GM18517 (cell line): ENCODE measurements around the gene EFCAB6.

Experiments
- ATAC-seq: cut with Tn5 transposase; IDR thresholded peaks from one replicate; pipeline ENCODE4 v1.9.1; 2021; ENCODE audit warnings: mild to moderate bottlenecking, moderate library complexity; ENCODE audit not compliant: unreplicated experiment

Gene EFCAB6

GRCh38 chr22:43488031-43488866 lies 323.9 kb downstream of the EFCAB6 start:
- ATAC-seq, result no peak

- no peak for ATAC-seq
These were observed 324.6 kb downstream of the EFCAB6 start for GRCh38 chr22:43487311-43488030.

DNA sequence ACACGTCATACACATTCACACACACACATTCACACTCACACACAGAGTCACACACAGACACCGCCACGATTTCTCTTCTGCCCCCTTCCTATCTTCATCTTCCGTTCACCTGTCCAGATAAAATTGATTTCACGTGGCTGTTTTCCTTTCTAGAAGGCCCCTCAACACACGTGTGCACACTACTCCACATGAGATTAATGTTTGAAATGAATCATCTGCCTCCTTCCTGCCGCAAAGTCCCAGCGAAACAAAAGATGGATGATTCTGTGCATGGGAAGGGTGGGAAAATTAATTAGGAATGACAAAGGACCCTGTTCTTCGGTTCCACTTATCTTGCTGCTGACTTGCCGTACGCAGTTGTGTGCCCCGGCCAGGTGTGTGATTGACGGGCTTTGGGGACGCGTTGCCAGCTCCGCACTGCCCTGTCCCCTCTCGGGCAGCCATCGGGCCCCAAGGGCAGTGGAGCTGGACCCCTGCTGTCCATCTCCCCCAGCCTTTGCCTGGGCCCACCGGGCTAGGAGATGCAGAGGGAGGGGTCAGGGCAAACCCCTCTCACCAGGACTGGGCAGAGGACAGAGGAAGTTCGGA lies 326.5 kb downstream of the EFCAB6 start:
- ATAC-seq, result no peak

DNA sequence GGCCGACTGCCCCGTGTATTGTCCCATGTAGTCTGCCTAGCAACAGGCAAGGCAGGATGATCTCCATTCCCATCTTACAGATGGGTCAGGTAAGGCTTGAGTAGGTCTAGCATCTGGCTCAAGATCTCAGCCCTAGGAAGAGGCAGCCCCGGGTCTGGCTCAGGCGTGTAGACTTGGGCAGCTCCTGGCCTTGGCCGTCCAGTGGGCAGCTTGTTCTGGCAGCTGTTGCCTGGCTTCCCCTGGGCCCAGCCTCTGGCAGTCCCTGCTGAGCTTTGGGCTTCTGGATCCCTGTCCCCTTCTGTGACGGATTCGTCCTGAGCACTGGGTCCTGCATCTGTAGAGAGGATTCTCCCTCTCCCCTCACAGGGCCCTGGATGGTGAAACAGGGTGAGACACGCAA lies 327.9 kb downstream of the EFCAB6 start:
- ATAC-seq, result no peak

GRCh38 chr22:43483669-43484068 lies 328.4 kb downstream of the EFCAB6 start:
- no peak for ATAC-seq

GRCh38 chr22:43483266-43483665 lies 328.8 kb downstream of the EFCAB6 start:
- ATAC-seq, result no peak

DNA sequence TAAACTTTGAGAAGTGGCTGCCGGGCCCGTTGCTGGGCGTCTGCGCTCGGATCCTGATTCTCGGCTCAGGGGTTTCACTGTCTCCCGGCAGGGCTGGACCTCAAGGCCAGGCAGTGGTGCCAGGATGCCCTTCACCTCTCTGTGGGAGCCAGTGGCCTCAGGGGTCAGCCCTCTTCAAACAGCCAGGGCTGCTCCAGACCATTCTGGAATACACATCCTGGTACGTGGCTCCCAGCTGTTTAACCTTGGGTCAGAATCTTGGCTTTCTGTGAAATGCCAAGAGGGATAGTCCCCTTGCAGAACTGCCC lies 329.8 kb downstream of the EFCAB6 start:
- ATAC-seq, result no peak

DNA sequence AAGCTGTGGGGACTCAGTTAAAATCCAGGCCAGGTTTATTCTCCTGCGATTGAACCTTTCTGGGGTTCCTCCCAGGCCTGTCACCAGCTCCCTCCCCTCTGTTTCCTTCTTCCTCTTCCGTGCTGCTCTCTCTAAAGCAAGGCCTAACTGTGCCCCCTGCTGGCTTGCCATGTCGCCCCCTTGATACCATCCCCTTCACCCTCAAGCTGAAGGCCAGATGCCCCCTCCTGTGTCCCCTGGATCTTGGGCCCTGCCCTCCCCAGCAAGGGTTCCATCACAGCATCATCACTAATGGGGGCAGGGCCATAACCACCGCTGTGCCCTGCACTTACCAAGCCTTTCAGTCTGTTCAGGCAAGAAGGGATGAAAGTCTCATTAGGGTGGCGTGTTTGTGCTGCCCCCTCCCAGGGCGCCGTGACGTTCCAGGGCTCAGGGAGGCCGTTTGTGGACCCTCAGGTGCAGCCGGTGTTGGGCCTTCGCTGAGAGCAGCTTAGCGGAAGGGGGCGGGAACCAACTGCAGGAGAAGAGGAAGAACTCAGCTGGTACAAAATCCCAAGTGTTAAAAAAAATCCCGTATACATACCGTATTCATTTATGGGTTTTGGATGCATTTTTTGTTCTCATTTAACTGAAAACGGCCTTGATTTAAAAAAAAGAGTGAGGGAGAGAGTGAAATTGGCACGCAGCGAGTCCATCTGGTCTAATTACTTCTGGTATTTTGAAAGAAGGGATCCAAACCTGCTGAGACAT lies 330.4 kb downstream of the EFCAB6 start:
- no peak for ATAC-seq

GRCh38 chr22:43479962-43480361 lies 332.1 kb downstream of the EFCAB6 start:
- ATAC-seq, result no peak

DNA sequence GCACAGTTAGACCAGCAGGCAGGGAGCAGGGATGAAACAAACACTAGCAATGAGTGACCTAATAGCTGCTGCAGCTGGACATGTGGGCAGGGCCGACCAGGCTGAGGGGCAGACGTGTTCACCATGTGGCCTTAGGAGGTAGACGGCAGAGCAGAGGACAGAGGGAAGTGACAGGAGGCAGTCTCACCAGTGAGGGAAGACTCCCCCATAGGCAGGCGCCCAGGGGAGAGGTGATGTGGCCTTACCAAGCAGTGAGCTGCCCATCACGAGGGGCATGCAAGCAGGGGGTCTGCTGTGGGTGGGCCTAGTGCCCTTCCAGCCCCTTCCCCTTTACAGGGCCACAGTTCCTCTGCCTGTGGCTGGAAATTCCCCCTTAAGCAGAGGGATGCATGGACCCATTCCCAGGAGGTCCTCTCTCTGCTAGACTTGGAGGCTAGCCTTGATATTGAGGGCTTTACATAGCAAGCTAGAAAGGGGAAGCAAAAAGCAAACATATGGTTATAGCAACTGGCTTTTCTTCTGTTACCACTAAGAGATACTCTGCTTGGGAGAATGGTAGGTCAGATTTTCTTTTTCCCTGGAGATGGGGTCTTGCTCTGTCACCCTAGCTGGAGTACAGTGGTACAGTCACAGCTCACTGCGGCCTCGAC lies 332.7 kb downstream of the EFCAB6 start:
- no peak for ATAC-seq
